SK-N-SH (cell line): ENCODE data around the gene TAS2R41. TPM values are rescaled to one million over a fixed set of nuclear protein-coding genes. Genes with fewer than 3 reads are reported as not detected.

ENCODE experiments used
- CTCF ChIA-PET: fragments of 300-600, 350-600 bp; formaldehyde crosslinking; extraction: SDS; loops from one replicate; lab custom pipeline; 2021; lab: Yijun Ruan, JAX
- POLR2A ChIA-PET: fragments of 350-600 bp; sonication (Branson Sonifier 250); formaldehyde crosslinking; extraction: SDS; loops from one replicate; lab custom pipeline; 2020; ENCODE audit warnings: antibody characterized with exemption, inconsistent platforms; lab: Yijun Ruan, JAX
- DNase-seq: peaks from one replicate; pipeline ENCODE4 v3.0.0; 2012
- H2AFZ ChIP-seq: fragments of 200-600 bp; sonication (generic); 2 replicates; pipeline ENCODE4 v1.8.1; 2016; ENCODE audit warnings: antibody characterized with exemption, mild to moderate bottlenecking, low read depth
- H3F3A ChIP-seq: fragments of 200-600 bp; sonication (generic); replicated peaks from 2 replicates; pipeline ENCODE3; 2016; ENCODE audit warnings: antibody characterized with exemption, mild to moderate bottlenecking; ENCODE audit not compliant: insufficient read depth
- H3K27ac ChIP-seq, 2 experiments: fragments of 200-500 bp in 1 of 2; fragments of 200-600 bp in 1 of 2; sonication (Bioruptor generic) in 1 of 2; sonication (generic), shearing (Covaris generic) in 1 of 2; 2 replicates each; pipeline versions ENCODE4 v1.5.1 to v1.6.1; 2014 to 2016; ENCODE audit warnings: low read depth in 2 of 2, inconsistent platforms in 1 of 2, low read length in 1 of 2, mild to moderate bottlenecking in 1 of 2, mixed read lengths in 1 of 2
- H3K27me3 ChIP-seq: fragments of 200-600 bp; sonication (generic), shearing (Covaris generic); 2 replicates; pipeline ENCODE4 v1.6.1; 2016; ENCODE audit warnings: mixed run types; ENCODE audit not compliant: insufficient read depth
- H3K36me3 ChIP-seq, 2 experiments: fragments of 200-500 bp in 1 of 2; fragments of 200-600 bp in 1 of 2; sonication (Bioruptor generic) in 1 of 2; sonication (generic) in 1 of 2; replicated peaks in 1 of 2; 2 replicates each; pipeline versions ENCODE3 to v1.5.1; 2014 to 2016; ENCODE audit warnings: low read length in 1 of 2, mild to moderate bottlenecking in 1 of 2; ENCODE audit not compliant: insufficient read depth in 2 of 2, control insufficient read depth in 1 of 2
- H3K4me1 ChIP-seq, 2 experiments: fragments of 200-500 bp in 1 of 2; fragments of 200-600 bp in 1 of 2; sonication (Bioruptor generic) in 1 of 2; sonication (generic), shearing (Covaris generic) in 1 of 2; 2 replicates each; pipeline versions ENCODE4 v1.5.1 to v1.6.1; 2014 to 2016; ENCODE audit warnings: low read depth in 1 of 2, low read length in 1 of 2, mixed run types in 1 of 2; ENCODE audit not compliant: insufficient read depth in 2 of 2, control insufficient read depth in 1 of 2
- H3K4me2 ChIP-seq: fragments of 200-600 bp; sonication (generic), shearing (Covaris generic); 2 replicates; pipeline ENCODE4 v1.6.1; 2017; ENCODE audit warnings: mixed run types
- H3K4me3 ChIP-seq, 2 experiments: fragments of 200-500 bp in 1 of 2; fragments of 200-600 bp in 1 of 2; sonication (Bioruptor generic) in 1 of 2; sonication (generic), shearing (Covaris generic) in 1 of 2; 2 replicates each; pipeline versions ENCODE4 v1.5.1 to v1.8.1; 2014 to 2016; ENCODE audit warnings: low read depth in 2 of 2, inconsistent platforms in 1 of 2, low read length in 1 of 2, mild to moderate bottlenecking in 1 of 2, mixed read lengths in 1 of 2, moderate library complexity in 1 of 2
- H3K79me2 ChIP-seq: fragments of 200-600 bp; sonication (generic); 2 replicates; pipeline ENCODE4 v1.8.1; 2017; ENCODE audit warnings: mild to moderate bottlenecking; ENCODE audit not compliant: insufficient read depth
- H3K9ac ChIP-seq: fragments of 200-600 bp; sonication (generic); 2 replicates; pipeline ENCODE4 v1.6.1; 2017; ENCODE audit warnings: mixed run types
- H3K9me2 ChIP-seq: fragments of 200-600 bp; sonication (generic); 2 replicates; pipeline ENCODE4 v1.6.1; 2017; ENCODE audit warnings: mixed run types
- H3K9me3 ChIP-seq: fragments of 200-600 bp; sonication (generic); 2 replicates; pipeline ENCODE4 v1.6.1; 2017; ENCODE audit warnings: mixed run types, mild to moderate bottlenecking, moderate library complexity
- H4K20me1 ChIP-seq: fragments of 200-600 bp; sonication (generic); 2 replicates; pipeline ENCODE4 v1.6.1; 2017; ENCODE audit warnings: mild to moderate bottlenecking, mixed run types; ENCODE audit not compliant: insufficient read depth
- CHD2 ChIP-seq: fragments of 150-350 bp; IDR thresholded peaks from 2 replicates; pipeline ENCODE4 v1.6.1; 2018; ENCODE audit warnings: low read length; ENCODE audit not compliant: partially characterized antibody
- EP300 ChIP-seq, 2 experiments: IDR thresholded peaks; 2 replicates each; pipeline versions ENCODE4 v1.4.0 to v1.6.1; 2012; ENCODE audit warnings: borderline replicate concordance in 1 of 2, low read depth in 1 of 2, low read length in 1 of 2
- FOSL2 ChIP-seq: IDR thresholded peaks from 2 replicates; pipeline ENCODE4 v1.4.0; 2012; ENCODE audit warnings: low read depth, mild to moderate bottlenecking, moderate library complexity, borderline replicate concordance
- FOXM1 ChIP-seq: IDR thresholded peaks from 2 replicates; pipeline ENCODE4 v1.4.0; 2012; ENCODE audit warnings: low read depth, mild to moderate bottlenecking
- GABPA ChIP-seq: IDR thresholded peaks from 2 replicates; pipeline ENCODE4 v1.4.0; 2012; ENCODE audit warnings: low read depth, mild to moderate bottlenecking
- GATA2 ChIP-seq: sonication (generic); formaldehyde crosslinking; IDR thresholded peaks from 2 replicates; pipeline ENCODE4 v1.5.0; 2020; ENCODE audit warnings: mild to moderate bottlenecking, missing genetic modification reagents
- JUND ChIP-seq: IDR thresholded peaks from 2 replicates; pipeline ENCODE4 v1.4.0; 2012
- MEF2A ChIP-seq: IDR thresholded peaks from 2 replicates; pipeline ENCODE4 v1.4.0; 2012; ENCODE audit warnings: low read depth, borderline replicate concordance
- MXI1 ChIP-seq: IDR thresholded peaks from 2 replicates; pipeline ENCODE4 v1.6.1; 2012; ENCODE audit warnings: mild to moderate bottlenecking, low read depth, low read length, improper control_type of control experiment
- NFIC ChIP-seq: IDR thresholded peaks from 2 replicates; pipeline ENCODE4 v1.4.0; 2012; ENCODE audit warnings: borderline replicate concordance
- NRF1 ChIP-seq: IDR thresholded peaks from 2 replicates; pipeline ENCODE4 v1.6.1; 2012; ENCODE audit warnings: low read depth, mild to moderate bottlenecking, low read length
- POLR2AphosphoS5 ChIP-seq: IDR thresholded peaks from 2 replicates; pipeline ENCODE4 v1.6.1; 2012; ENCODE audit warnings: low read depth, low read length
- RAD21 ChIP-seq: IDR thresholded peaks from 2 replicates; pipeline ENCODE4 v1.6.1; 2012; ENCODE audit warnings: mild to moderate bottlenecking, low read length
- RXRA ChIP-seq: IDR thresholded peaks from 2 replicates; pipeline ENCODE4 v1.4.0; 2012; ENCODE audit warnings: low read depth, mild to moderate bottlenecking, borderline replicate concordance
- SMC3 ChIP-seq: IDR thresholded peaks from 2 replicates; pipeline ENCODE4 v1.6.1; 2012; ENCODE audit warnings: low read depth, low read length, improper control_type of control experiment
- TAF1 ChIP-seq: IDR thresholded peaks from 2 replicates; pipeline ENCODE4 v1.6.1; 2012; ENCODE audit warnings: low read depth, mild to moderate bottlenecking, low read length, moderate library complexity, borderline replicate concordance
- TCF12 ChIP-seq: IDR thresholded peaks from 2 replicates; pipeline ENCODE4 v1.4.0; 2012
- TEAD4 ChIP-seq: IDR thresholded peaks from 2 replicates; pipeline ENCODE4 v1.4.0; 2012; ENCODE audit warnings: mild to moderate bottlenecking, borderline replicate concordance; ENCODE audit not compliant: insufficient read depth
- WGBS: methylation state at CpG from one replicate; pipeline ENCODE4 v1.1.6; 2017; ENCODE audit warnings: low lambda C conversion rate; 5-methylcytosine and 5-hydroxymethylcytosine counted together
- polyA plus RNA-seq, 3 experiments: library from polyadenylated mRNA; depleted of rRNA; stranded (reverse); fragments of >200 nt; gene quantifications; 2 replicates each; pipeline ENCODE4 v1.2.3, GENCODE V29; 2012
- TF ChIP-seq, protein P1 (sequence below): IDR thresholded peaks from 2 replicates; pipeline ENCODE4 v1.4.0; 2012; ENCODE audit warnings: low read depth, borderline replicate concordance
- TF ChIP-seq, protein P2 (sequence below): fragments of 150-350 bp; IDR thresholded peaks from 2 replicates; pipeline ENCODE4 v1.6.1; 2017; ENCODE audit warnings: antibody characterized with exemption, low read length, low read depth, borderline replicate concordance
- TF ChIP-seq, protein P3 (sequence below): IDR thresholded peaks from 2 replicates; pipeline ENCODE4 v1.4.0; 2012; ENCODE audit warnings: low read depth, borderline replicate concordance
- TF ChIP-seq, protein P4 (sequence below): IDR thresholded peaks from 2 replicates; pipeline ENCODE4; 2012
- TF ChIP-seq, protein P5 (sequence below): fragments of 150-350 bp; IDR thresholded peaks from 2 replicates; pipeline ENCODE4 v1.6.1; 2016; ENCODE audit warnings: mild to moderate bottlenecking, low read depth, low read length
- TF ChIP-seq, protein P6 (sequence below): IDR thresholded peaks from 2 replicates; pipeline ENCODE4 v1.4.0; 2012; ENCODE audit warnings: low read depth

The TAS2R41 gene
- polyA plus RNA-seq, 1 of the 3 experiments (the other 2 are of a cell fraction) = not detected

DNA sequence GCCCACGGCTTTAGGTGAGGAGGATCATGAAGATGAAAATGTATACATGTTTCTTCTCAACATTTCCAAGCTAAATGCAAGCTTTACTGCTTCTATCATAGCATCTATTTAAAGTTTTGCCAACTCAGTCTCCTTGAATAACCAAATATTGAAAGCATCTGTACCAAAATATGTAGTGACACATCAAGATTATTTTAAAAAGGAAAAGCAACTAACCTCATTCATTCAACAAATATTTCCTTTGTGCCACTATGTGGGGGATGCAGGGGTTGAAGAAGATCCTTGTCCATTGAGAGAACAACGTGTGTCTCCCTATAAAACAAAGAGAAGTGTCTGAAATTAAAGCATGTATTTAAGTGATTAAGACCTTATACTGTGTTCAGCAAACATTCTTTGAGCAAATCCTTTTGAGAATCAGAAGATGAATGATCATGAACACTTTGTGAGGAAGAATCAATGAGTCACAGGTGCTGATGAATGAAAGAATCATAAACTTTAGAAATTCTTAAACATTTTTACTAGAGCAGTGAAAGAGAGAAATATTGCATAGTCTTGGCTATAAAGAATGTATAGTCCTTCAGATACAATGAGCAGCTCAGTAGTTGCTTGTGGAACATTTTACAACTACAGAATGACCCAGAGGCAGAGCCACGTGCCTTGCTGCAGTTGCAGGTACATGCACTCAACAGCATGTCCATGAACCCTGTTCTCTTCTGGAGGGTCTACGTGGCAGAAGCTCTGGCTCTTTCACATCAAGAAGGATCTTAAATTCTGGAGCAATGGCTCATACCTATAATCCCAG, 20.5 kb upstream of the TAS2R41 start:
- H3K9me2 ChIP-seq = no peaks in the 10 kb centered on the region
- no peak for DNase-seq
- H3K9ac ChIP-seq = peak overlapping the region; percentile 64
- H3K9me3 ChIP-seq = 0 out of 2 replicates have a peak, but pooled peaks cover 10% of the 10 kb centered on the region
- no peaks in the 10 kb centered on the region for H3K36me3 ChIP-seq
- TF ChIP-seq JUND = peak; percentile 89
- TF ChIP-seq FOXM1 = peak; percentile 87
- no peak for TF ChIP-seq RAD21
- TF ChIP-seq, protein P1, sequence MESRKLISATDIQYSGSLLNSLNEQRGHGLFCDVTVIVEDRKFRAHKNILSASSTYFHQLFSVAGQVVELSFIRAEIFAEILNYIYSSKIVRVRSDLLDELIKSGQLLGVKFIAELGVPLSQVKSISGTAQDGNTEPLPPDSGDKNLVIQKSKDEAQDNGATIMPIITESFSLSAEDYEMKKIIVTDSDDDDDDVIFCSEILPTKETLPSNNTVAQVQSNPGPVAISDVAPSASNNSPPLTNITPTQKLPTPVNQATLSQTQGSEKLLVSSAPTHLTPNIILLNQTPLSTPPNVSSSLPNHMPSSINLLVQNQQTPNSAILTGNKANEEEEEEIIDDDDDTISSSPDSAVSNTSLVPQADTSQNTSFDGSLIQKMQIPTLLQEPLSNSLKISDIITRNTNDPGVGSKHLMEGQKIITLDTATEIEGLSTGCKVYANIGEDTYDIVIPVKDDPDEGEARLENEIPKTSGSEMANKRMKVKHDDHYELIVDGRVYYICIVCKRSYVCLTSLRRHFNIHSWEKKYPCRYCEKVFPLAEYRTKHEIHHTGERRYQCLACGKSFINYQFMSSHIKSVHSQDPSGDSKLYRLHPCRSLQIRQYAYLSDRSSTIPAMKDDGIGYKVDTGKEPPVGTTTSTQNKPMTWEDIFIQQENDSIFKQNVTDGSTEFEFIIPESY = 0 out of 2 replicates have a peak, but pooled peaks have one; percentile 33
- TF ChIP-seq FOSL2 = peak; percentile 81
- TF ChIP-seq GABPA = no peak
- peak; percentile 85 for TF ChIP-seq TEAD4
- TF ChIP-seq TCF12 = peak; percentile 97
- no peak for TF ChIP-seq CHD2
- TF ChIP-seq, protein P2, sequence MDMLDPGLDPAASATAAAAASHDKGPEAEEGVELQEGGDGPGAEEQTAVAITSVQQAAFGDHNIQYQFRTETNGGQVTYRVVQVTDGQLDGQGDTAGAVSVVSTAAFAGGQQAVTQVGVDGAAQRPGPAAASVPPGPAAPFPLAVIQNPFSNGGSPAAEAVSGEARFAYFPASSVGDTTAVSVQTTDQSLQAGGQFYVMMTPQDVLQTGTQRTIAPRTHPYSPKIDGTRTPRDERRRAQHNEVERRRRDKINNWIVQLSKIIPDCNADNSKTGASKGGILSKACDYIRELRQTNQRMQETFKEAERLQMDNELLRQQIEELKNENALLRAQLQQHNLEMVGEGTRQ = no peak
- peak; percentile 74; the same call in 1 of the 2 replicates for TF ChIP-seq POLR2AphosphoS5
- TF ChIP-seq, protein P3, sequence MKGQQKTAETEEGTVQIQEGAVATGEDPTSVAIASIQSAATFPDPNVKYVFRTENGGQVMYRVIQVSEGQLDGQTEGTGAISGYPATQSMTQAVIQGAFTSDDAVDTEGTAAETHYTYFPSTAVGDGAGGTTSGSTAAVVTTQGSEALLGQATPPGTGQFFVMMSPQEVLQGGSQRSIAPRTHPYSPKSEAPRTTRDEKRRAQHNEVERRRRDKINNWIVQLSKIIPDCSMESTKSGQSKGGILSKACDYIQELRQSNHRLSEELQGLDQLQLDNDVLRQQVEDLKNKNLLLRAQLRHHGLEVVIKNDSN = no peak
- TF ChIP-seq TAF1 = no peak
- TF ChIP-seq MEF2A = peak; percentile 96
- TF ChIP-seq SMC3 = no peak
- peak; percentile 62 to 94; a peak in 3 of 4 replicates for TF ChIP-seq EP300 (IDR thresholded peaks at IDR 0.05; ENCODE audit: borderline replicate concordance in 1 of 2, low read depth in 1 of 2, low read length in 1 of 2)
- TF ChIP-seq, protein P4, sequence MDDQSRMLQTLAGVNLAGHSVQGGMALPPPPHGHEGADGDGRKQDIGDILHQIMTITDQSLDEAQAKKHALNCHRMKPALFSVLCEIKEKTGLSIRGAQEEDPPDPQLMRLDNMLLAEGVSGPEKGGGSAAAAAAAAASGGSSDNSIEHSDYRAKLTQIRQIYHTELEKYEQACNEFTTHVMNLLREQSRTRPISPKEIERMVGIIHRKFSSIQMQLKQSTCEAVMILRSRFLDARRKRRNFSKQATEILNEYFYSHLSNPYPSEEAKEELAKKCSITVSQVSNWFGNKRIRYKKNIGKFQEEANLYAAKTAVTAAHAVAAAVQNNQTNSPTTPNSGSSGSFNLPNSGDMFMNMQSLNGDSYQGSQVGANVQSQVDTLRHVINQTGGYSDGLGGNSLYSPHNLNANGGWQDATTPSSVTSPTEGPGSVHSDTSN = peak; percentile 91
- peak; percentile 83 for TF ChIP-seq NFIC
- no peak for TF ChIP-seq MXI1
- TF ChIP-seq, protein P5, sequence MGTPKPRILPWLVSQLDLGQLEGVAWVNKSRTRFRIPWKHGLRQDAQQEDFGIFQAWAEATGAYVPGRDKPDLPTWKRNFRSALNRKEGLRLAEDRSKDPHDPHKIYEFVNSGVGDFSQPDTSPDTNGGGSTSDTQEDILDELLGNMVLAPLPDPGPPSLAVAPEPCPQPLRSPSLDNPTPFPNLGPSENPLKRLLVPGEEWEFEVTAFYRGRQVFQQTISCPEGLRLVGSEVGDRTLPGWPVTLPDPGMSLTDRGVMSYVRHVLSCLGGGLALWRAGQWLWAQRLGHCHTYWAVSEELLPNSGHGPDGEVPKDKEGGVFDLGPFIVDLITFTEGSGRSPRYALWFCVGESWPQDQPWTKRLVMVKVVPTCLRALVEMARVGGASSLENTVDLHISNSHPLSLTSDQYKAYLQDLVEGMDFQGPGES = no peak
- TF ChIP-seq NRF1 = no peak
- TF ChIP-seq, protein P6, sequence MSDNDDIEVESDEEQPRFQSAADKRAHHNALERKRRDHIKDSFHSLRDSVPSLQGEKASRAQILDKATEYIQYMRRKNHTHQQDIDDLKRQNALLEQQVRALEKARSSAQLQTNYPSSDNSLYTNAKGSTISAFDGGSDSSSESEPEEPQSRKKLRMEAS = peak; percentile 74
- no peak for TF ChIP-seq GATA2
- peak; percentile 71; the same call in 1 of the 2 replicates for TF ChIP-seq RXRA
- TF ChIP-seq, all 33 proteins: peak for 13
- peaks cover 59% of the 10 kb centered on the region for H3F3A ChIP-seq
- no peaks in the 10 kb centered on the region for H4K20me1 ChIP-seq
- H3K79me2 ChIP-seq = no peaks in the 10 kb centered on the region
- peak overlapping the region; percentile 61 for H3K4me2 ChIP-seq
- ChIA-PET POLR2A (no interaction called here), CTCF (no interaction called here)
- H3K4me3 ChIP-seq = 0 out of 4 replicates have a peak overlapping the region, but pooled peaks of 1 of the 2 experiments have one; percentile 0
- WGBS = 14% methylated on average over 4 of the region's 4 CpGs
- H3K27me3 ChIP-seq = no peaks in the 10 kb centered on the region
- H2AFZ ChIP-seq = peak overlapping the region; percentile 61; the same call in 1 of the 2 replicates
- peaks cover 0 to 48% of the 10 kb centered on the region in 2 experiments; a peak in 3 of 4 replicates for H3K4me1 ChIP-seq
- peak overlapping the region; percentile 39 to 92; a peak in 3 of 4 replicates for H3K27ac ChIP-seq
